HepG2 (cell line): Measurements from ENCODE around the gene CST4. TPM values are rescaled to one million over a fixed set of nuclear protein-coding genes. Genes with fewer than 3 reads are reported as not detected.

ENCODE experiments used
- EHMT2 ChIP-seq: fragments of 200-600 bp; sonication (generic); IDR thresholded peaks from 2 replicates; pipeline ENCODE4 v1.7.0; 2017; ENCODE audit warnings: antibody characterized with exemption, low read depth, low read length, borderline replicate concordance
- ELF1 ChIP-seq: sonication (generic); formaldehyde crosslinking; IDR thresholded peaks from 2 replicates; pipeline ENCODE4 v1.4.0; 2020; ENCODE audit warnings: missing genetic modification reagents
- GATAD2A ChIP-seq: IDR thresholded peaks from 2 replicates; pipeline ENCODE4 v1.6.1; 2016
- HNRNPLL ChIP-seq: fragments of 200-400 bp; formaldehyde crosslinking; IDR thresholded peaks from 2 replicates; pipeline ENCODE4 v1.6.1; 2017; ENCODE audit warnings: mild to moderate bottlenecking, low read depth, low read length; ENCODE audit not compliant: poor library complexity, severe bottlenecking
- IRF2 ChIP-seq: IDR thresholded peaks from 2 replicates; pipeline ENCODE4 v1.6.1; 2018; ENCODE audit warnings: missing genetic modification reagents, missing compliant biosample characterization
- KAT8 ChIP-seq: IDR thresholded peaks from 2 replicates; pipeline ENCODE4 v1.6.1; 2016; ENCODE audit warnings: missing genetic modification reagents, missing compliant biosample characterization
- KDM6A ChIP-seq: IDR thresholded peaks from 2 replicates; pipeline ENCODE4 v1.6.1; 2016; ENCODE audit warnings: low read depth
- KLF13 ChIP-seq: sonication (generic); formaldehyde crosslinking; IDR thresholded peaks from 2 replicates; pipeline ENCODE4 v1.4.0; 2020; ENCODE audit warnings: mild to moderate bottlenecking, missing genetic modification reagents
- MED13 ChIP-seq: sonication (generic); formaldehyde crosslinking; IDR thresholded peaks from 2 replicates; pipeline ENCODE4 v1.5.0; 2020; ENCODE audit warnings: missing genetic modification reagents
- MNT ChIP-seq: fragments of 450-650 bp; IDR thresholded peaks from 2 replicates; pipeline ENCODE4 v1.6.1; 2016
- NFYC ChIP-seq: IDR thresholded peaks from 2 replicates; pipeline ENCODE4 v1.6.1; 2016; ENCODE audit warnings: missing genetic modification reagents, missing compliant biosample characterization
- NR0B2 ChIP-seq: sonication (generic); formaldehyde crosslinking; IDR thresholded peaks from 2 replicates; pipeline ENCODE4 v1.4.0; 2020; ENCODE audit warnings: mild to moderate bottlenecking, missing genetic modification reagents
- POLR2AphosphoS5 ChIP-seq: IDR thresholded peaks from 2 replicates; pipeline ENCODE4 v1.6.1; 2012; ENCODE audit warnings: low read depth, low read length
- SNAI1 ChIP-seq: sonication (generic); formaldehyde crosslinking; IDR thresholded peaks from 2 replicates; pipeline ENCODE4 v1.5.0; 2020; ENCODE audit warnings: mild to moderate bottlenecking, missing genetic modification reagents, borderline replicate concordance
- SRSF1 ChIP-seq: fragments of 200-400 bp; formaldehyde crosslinking; optimal IDR thresholded peaks from 2 replicates; pipeline ENCODE3; 2017; ENCODE audit warnings: mild to moderate bottlenecking, low read depth, low read length, moderate library complexity
- TCF7 ChIP-seq: sonication (generic); IDR thresholded peaks from 2 replicates; pipeline ENCODE4 v1.6.1; 2016; ENCODE audit warnings: antibody characterized with exemption, low read depth
- ZEB1 ChIP-seq: IDR thresholded peaks from 2 replicates; pipeline ENCODE4 v1.6.1; 2012; ENCODE audit warnings: mild to moderate bottlenecking, low read depth, inconsistent platforms; ENCODE audit not compliant: insufficient replicate concordance
- ZNF138 ChIP-seq: sonication (generic); formaldehyde crosslinking; IDR thresholded peaks from 2 replicates; pipeline ENCODE4 v1.5.0; 2020; ENCODE audit warnings: mild to moderate bottlenecking, low read depth, missing genetic modification reagents
- ZNF512 ChIP-seq: sonication (generic); formaldehyde crosslinking; IDR thresholded peaks from 2 replicates; pipeline ENCODE4 v1.4.0; 2020; ENCODE audit warnings: mild to moderate bottlenecking, missing genetic modification reagents
- ZNF781 ChIP-seq: sonication (generic); formaldehyde crosslinking; IDR thresholded peaks from 2 replicates; pipeline ENCODE4 v1.5.1; 2020; ENCODE audit warnings: borderline replicate concordance, mild to moderate bottlenecking, missing genetic modification reagents; ENCODE audit errors: not compliant biosample characterization
- polyA plus RNA-seq, 8 experiments: library from polyadenylated mRNA; depleted of rRNA in 3 of 8; stranded (reverse) in 7 of 8; unstranded in 1 of 8; fragments of >200 nt; fragmentation: Illumina TruSeq in 4 of 8; extraction: Trizol in 4 of 8; gene quantifications; 2 replicates each; pipeline versions ENCODE4 v1.2.1 to v1.2.3, GENCODE V29; 2011 to 2016; ENCODE audit warnings: low read depth in 4 of 8, missing spikeins in 1 of 8, mixed read lengths in 1 of 8; ENCODE audit not compliant: insufficient read depth in 1 of 8
- total RNA-seq, 5 experiments: library from RNA; depleted of rRNA; stranded (reverse); fragments of >200 nt; fragmentation: Illumina TruSeq; extraction: Trizol; gene quantifications; 2 replicates each; pipeline ENCODE4 v1.2.3, GENCODE V29; 2016; ENCODE audit warnings: low read depth in 1 of 5
- TF ChIP-seq, protein P1 (sequence below): sonication (generic); formaldehyde crosslinking; conservative IDR thresholded peaks from 2 replicates; pipeline ENCODE4 v1.8.1; 2023; ENCODE audit warnings: missing genetic modification reagents

CST4 gene
- total and polyA plus RNA-seq, 2 of the 13 experiments (the other 11 are each of a cell fraction or from before 2014, with no cell fraction given) = not detected

DNA sequence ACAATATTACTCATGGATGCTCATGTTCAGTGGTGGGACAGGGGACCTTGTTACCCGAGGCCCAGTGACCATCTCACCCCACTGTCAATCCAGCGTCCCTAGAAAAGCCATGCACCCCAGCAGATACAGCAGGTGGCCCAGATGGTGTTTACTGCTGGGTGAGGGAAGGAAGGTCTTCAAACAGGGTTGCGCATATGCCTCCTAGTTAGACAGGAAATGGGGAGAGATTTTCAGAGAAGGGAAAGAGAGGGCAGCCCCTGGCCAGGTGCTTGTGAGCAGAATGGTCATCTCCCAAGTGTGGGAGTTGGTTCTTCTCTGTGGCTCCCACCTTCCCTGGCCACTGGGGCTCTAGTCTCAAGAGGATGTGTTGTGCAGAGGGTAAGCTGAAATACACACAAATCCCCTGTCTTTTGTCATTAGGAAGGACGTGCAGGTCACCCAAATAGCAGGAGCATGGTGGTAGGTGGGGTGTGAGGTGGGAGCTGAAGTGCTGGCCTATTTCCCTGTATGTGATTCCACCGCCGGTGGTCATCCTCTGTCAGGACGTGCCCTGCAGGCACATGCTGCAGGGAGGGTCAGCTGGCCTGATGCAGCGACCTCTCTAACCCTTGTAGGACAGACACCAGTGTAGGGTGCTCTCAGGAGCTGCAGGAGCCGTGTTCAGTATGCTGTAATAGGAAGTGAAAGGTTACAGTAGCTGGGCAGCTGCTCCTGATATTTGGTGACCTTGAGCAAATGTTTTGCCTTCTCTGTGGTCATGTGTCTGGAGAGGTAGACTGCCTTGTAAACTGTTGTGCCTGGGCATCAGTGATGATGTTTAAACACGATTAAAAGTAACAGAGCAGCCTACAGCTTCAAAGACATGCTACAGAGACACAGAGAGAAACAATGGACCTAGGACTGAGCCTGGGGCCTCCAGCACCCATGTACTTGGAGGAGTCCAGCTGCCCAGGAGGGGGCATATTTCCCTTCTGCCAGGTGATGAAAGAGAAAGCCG is 47.9 kb downstream of the CST4 start (continued):
- TF ChIP-seq ZNF512 (CRISPR knock-in tag) (no peak), ELF1 (CRISPR knock-in tag) (peak; percentile 70), EHMT2 (0 out of 2 replicates have a peak, but pooled peaks have one; percentile 28), GATAD2A (peak; percentile 91), KAT8 (CRISPR knock-in tag) (peak; percentile 73), SNAI1 (CRISPR knock-in tag) (no peak), ZEB1 (no peak), HNRNPLL (no peak), SRSF1 (no peak), KLF13 (CRISPR knock-in tag) (no peak), NFYC (no peak), IRF2 (peak; percentile 83), NR0B2 (CRISPR knock-in tag) (no peak), MED13 (no peak), TCF7 (peak; percentile 36; the same call in 1 of the 2 replicates), ZNF138 (CRISPR knock-in tag) (peak; percentile 56; the same call in 1 of the 2 replicates), POLR2AphosphoS5 (peak; percentile 55; the same call in 1 of the 2 replicates), KDM6A (CRISPR knock-in tag) (0 out of 2 replicates have a peak, but pooled peaks have one; percentile 35), ZNF781 (CRISPR knock-in tag) (no peak), MNT (no peak)
- TF ChIP-seq, protein P1, sequence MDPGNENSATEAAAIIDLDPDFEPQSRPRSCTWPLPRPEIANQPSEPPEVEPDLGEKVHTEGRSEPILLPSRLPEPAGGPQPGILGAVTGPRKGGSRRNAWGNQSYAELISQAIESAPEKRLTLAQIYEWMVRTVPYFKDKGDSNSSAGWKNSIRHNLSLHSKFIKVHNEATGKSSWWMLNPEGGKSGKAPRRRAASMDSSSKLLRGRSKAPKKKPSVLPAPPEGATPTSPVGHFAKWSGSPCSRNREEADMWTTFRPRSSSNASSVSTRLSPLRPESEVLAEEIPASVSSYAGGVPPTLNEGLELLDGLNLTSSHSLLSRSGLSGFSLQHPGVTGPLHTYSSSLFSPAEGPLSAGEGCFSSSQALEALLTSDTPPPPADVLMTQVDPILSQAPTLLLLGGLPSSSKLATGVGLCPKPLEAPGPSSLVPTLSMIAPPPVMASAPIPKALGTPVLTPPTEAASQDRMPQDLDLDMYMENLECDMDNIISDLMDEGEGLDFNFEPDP (CRISPR knock-in tag) = no peak
